DMS 273 treated with DMSO at 0.1 percent for 48 hours (cell line): ENCODE results near the gene SLC16A8.
"Not testable (repeated sequence)": the region's sequence is repeated elsewhere in the genome, so short reads cannot be mapped to it uniquely, and the experiment has no call there.

ENCODE experiments used
- DNase-seq: peaks from one replicate; lab custom pipeline; 2025; lab: John Stamatoyannopoulos, UW

SLC16A8 gene

GRCh38 chr22:38083931-38084631 is at the start of gene SLC16A8:
Gene SLC16A8 (minus strand): TSS chr22:38084184. CDS start chr22:38082873, 1,311 bp downstream.
- no peak for DNase-seq

GRCh38 chr22:38133331-38133730 is 49.3 kb upstream of the SLC16A8 start:
- no peak for DNase-seq

GRCh38 chr22:38132794-38133193 is 48.8 kb upstream of the SLC16A8 start:
- DNase-seq = no peak

GRCh38 chr22:38132136-38132535 is 48.2 kb upstream of the SLC16A8 start:
- no peak for DNase-seq

- no peak for DNase-seq
Observed at GRCh38 chr22:38131399-38131798, 47.4 kb upstream of the SLC16A8 start.

GRCh38 chr22:38129856-38130255 is 45.9 kb upstream of the SLC16A8 start:
- DNase-seq = no peak

GRCh38 chr22:38129021-38129420 is 45.0 kb upstream of the SLC16A8 start:
- no peak for DNase-seq

GRCh38 chr22:38127869-38128268 is 43.9 kb upstream of the SLC16A8 start:
- DNase-seq = no peak

- DNase-seq = no peak
Observed at GRCh38 chr22:38126928-38127668, 43.1 kb upstream of the SLC16A8 start.

GRCh38 chr22:38125751-38126201 is 41.8 kb upstream of the SLC16A8 start:
- DNase-seq = no peak

GRCh38 chr22:38125038-38125610 is 41.1 kb upstream of the SLC16A8 start:
- DNase-seq = no peak

- no peak for DNase-seq
Observed at GRCh38 chr22:38124236-38124974, 40.4 kb upstream of the SLC16A8 start.

- DNase-seq = no peak
Observed at GRCh38 chr22:38122616-38123015, 38.6 kb upstream of the SLC16A8 start.

GRCh38 chr22:38120359-38121110 is 36.6 kb upstream of the SLC16A8 start:
- no peak for DNase-seq

GRCh38 chr22:38118747-38119146 is 34.8 kb upstream of the SLC16A8 start:
- DNase-seq = not testable (repeated sequence)

- DNase-seq = no peak
Observed at GRCh38 chr22:38118182-38118581, 34.2 kb upstream of the SLC16A8 start.

GRCh38 chr22:38117556-38117955 is 33.6 kb upstream of the SLC16A8 start:
- DNase-seq = not testable (repeated sequence)

GRCh38 chr22:38115423-38116205 is 31.6 kb upstream of the SLC16A8 start:
- no peak for DNase-seq

- DNase-seq = peak; percentile 29
Observed at GRCh38 chr22:38114484-38115398, 30.8 kb upstream of the SLC16A8 start.

GRCh38 chr22:38112381-38112780 is 28.4 kb upstream of the SLC16A8 start:
- no peak for DNase-seq
